Liver (tissue), 9 donors: ENCODE measurements around the gene TXNIP. TPM values are rescaled to one million over a fixed set of nuclear protein-coding genes. Genes with fewer than 3 reads are reported as not detected.

Experiments used
- DNase-seq: peaks from one replicate; pipeline ENCODE4 v3.0.0-alpha.2; 2017; ENCODE audit warnings: low spot score
- H3K27ac ChIP-seq, 2 donors: one replicate each; pipeline ENCODE4 v1.7.0; 2013; ENCODE audit warnings: inconsistent platforms in 2 of 2, low read length in 2 of 2, control low read depth in 1 of 2, low read depth in 1 of 2, mild to moderate bottlenecking in 1 of 2
- H3K27me3 ChIP-seq, 4 donors: one replicate each; pipeline versions ENCODE4 v1.6.1 to v1.7.0; 2013; ENCODE audit warnings: low read length in 3 of 4, inconsistent platforms in 1 of 4, mild to moderate bottlenecking in 1 of 4, moderate library complexity in 1 of 4; ENCODE audit not compliant: control insufficient read depth in 4 of 4, insufficient read depth in 4 of 4
- H3K36me3 ChIP-seq, 4 donors: one replicate each; pipeline versions ENCODE4 v1.6.1 to v1.7.0; 2013; ENCODE audit warnings: low read length in 3 of 4, mild to moderate bottlenecking in 3 of 4, low read depth in 1 of 4, moderate library complexity in 1 of 4; ENCODE audit not compliant: control insufficient read depth in 4 of 4, insufficient read depth in 3 of 4
- H3K4me1 ChIP-seq, 4 donors: one replicate each; pipeline versions ENCODE4 v1.6.1 to v1.7.0; 2013; ENCODE audit warnings: low read length in 3 of 4, mild to moderate bottlenecking in 3 of 4, moderate library complexity in 1 of 4; ENCODE audit not compliant: control insufficient read depth in 4 of 4, insufficient read depth in 4 of 4
- H3K4me3 ChIP-seq, 3 donors: one replicate each; pipeline versions ENCODE4 v1.6.1 to v1.7.0; 2013; ENCODE audit warnings: low read length in 3 of 3, control low read depth in 1 of 3, low read depth in 1 of 3, mild to moderate bottlenecking in 1 of 3
- H3K9ac ChIP-seq, 2 donors: one replicate each; pipeline ENCODE4 v1.7.0; 2013; ENCODE audit warnings: low read length in 2 of 2, mild to moderate bottlenecking in 2 of 2, moderate library complexity in 2 of 2, control low read depth in 1 of 2, low read depth in 1 of 2
- H3K9me3 ChIP-seq, 4 donors: one replicate each; pipeline versions ENCODE4 v1.6.1 to v1.7.0; 2013; ENCODE audit warnings: low read length in 3 of 4; ENCODE audit not compliant: control insufficient read depth in 4 of 4
- EGR1 ChIP-seq, 2 donors: IDR thresholded peaks; 2 replicates each; pipeline ENCODE4 v1.6.1; 2016 to 2018; ENCODE audit warnings: antibody characterized with exemption in 2 of 2, low read depth in 2 of 2
- FOXA1 ChIP-seq: IDR thresholded peaks from 2 replicates; pipeline ENCODE4 v1.6.1; 2016; ENCODE audit warnings: antibody characterized with exemption
- GABPA ChIP-seq, 2 donors: IDR thresholded peaks in 1 of 2; conservative IDR thresholded peaks in 1 of 2; 2 replicates each; pipeline ENCODE4 v1.6.1; 2016; ENCODE audit warnings: antibody characterized with exemption in 2 of 2, mild to moderate bottlenecking in 1 of 2, moderate library complexity in 1 of 2
- HNF4A ChIP-seq, 2 donors: conservative IDR thresholded peaks; 2 replicates each; pipeline ENCODE4 v1.6.1; 2016; ENCODE audit warnings: antibody characterized with exemption in 2 of 2, mild to moderate bottlenecking in 2 of 2
- JUND ChIP-seq, 2 donors: IDR thresholded peaks; 2 replicates each; pipeline ENCODE4 v1.6.1; 2016; ENCODE audit warnings: antibody characterized with exemption in 2 of 2
- RAD21 ChIP-seq, 2 donors: IDR thresholded peaks; 2 replicates each; pipeline ENCODE4 v1.6.1; 2016; ENCODE audit warnings: antibody characterized with exemption in 2 of 2, mild to moderate bottlenecking in 2 of 2
- RXRA ChIP-seq, 2 donors: IDR thresholded peaks; 2 replicates each; pipeline ENCODE4 v1.6.1; 2017 to 2018; ENCODE audit warnings: antibody characterized with exemption in 2 of 2, mild to moderate bottlenecking in 1 of 2
- SP1 ChIP-seq: IDR thresholded peaks from 2 replicates; pipeline ENCODE4 v1.6.1; 2018; ENCODE audit warnings: antibody characterized with exemption, mild to moderate bottlenecking
- WGBS: extraction: QIAGEN DNeasy Blood & Tissue Kit; methylation state at CpG from one replicate; pipeline ENCODE4 v1.1.7; 2013; 5-methylcytosine and 5-hydroxymethylcytosine counted together
- polyA plus RNA-seq, 2 donors: library from polyadenylated mRNA; stranded (reverse) in 1 of 2; unstranded in 1 of 2; fragments of 200-250 nt in 1 of 2; fragments of >200 nt in 1 of 2; fragmentation: Nextera tagmentation in 1 of 2; extraction: Ambion mirVana in 1 of 2; gene quantifications; one replicate each; pipeline versions ENCODE4 v1.2.1 to v1.2.3, GENCODE V29; 2013 to 2015
- total RNA-seq, 2 donors: library from RNA; depleted of rRNA; stranded (reverse); fragments of >200 nt; gene quantifications; one replicate each; pipeline ENCODE4 v1.2.3, GENCODE V29; 2014
- TF ChIP-seq, protein P1 (sequence below): IDR thresholded peaks from 2 replicates; pipeline ENCODE4 v1.6.1; 2016; ENCODE audit warnings: antibody characterized with exemption, mild to moderate bottlenecking
- TF ChIP-seq, protein P2 (sequence below): fragments of 150-350 bp; IDR thresholded peaks from 2 replicates; pipeline ENCODE4 v1.5.1; 2017; ENCODE audit warnings: improper control_type of control experiment, low read depth, low read length; ENCODE audit not compliant: missing input control
- TF ChIP-seq, protein P3 (sequence below): IDR thresholded peaks from 2 replicates; pipeline ENCODE4 v1.6.1; 2016; ENCODE audit warnings: antibody characterized with exemption
- TF ChIP-seq, protein P4 (sequence below): IDR thresholded peaks from 2 replicates; pipeline ENCODE4 v1.6.1; 2016; ENCODE audit warnings: antibody characterized with exemption
- TF ChIP-seq, protein P5 (sequence below): IDR thresholded peaks from 2 replicates; pipeline ENCODE4 v1.6.1; 2016; ENCODE audit warnings: antibody characterized with exemption
- donor health status: healthy.
- donor health status: healthy.
- donor health status: healthy.
- donor health status: healthy.
- donor health status: healthy.

The TXNIP gene
- total and polyA plus RNA-seq, 4 donors = 53.8 to 223 (median 92.0) TPM

DNA sequence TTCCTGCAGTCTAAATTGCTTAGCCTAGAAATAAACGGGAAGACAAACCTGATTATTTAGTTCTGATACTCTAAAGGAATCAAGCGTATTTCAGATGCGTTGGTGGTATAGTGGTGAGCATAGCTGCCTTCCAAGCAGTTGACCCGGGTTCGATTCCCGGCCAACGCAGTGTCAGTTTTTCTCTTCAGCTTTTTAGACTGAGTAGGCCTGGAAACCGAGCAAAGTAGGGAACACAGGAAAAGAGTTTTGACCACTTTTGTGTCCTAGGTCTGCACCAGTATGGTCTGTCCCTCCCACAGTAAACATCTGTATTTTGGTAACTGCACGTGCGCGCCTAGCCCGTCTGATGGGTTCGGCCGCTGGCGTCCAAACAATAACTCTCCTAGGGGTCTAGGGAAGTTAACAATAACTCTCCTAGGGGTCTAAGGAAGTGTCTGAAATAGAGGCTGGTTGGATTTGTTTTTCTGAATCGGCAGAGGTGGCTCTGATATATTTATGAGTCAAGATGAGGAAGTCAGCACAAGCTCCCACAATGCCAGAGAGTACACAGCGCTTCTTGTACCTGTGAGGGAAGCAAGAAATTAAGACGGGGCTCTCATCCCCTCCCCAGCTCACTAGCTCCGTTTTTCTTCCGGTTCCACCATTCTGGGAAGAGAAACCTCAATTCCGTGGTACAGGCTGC lies 40.7 kb upstream of the TXNIP start:
- DNase-seq = peak; percentile 83
- TF ChIP-seq JUND (IDR thresholded peaks at IDR 0.05) (no peak), RXRA (IDR thresholded peaks at IDR 0.05) (peak in 1 of 2 donors; percentile 34), SP1 (no peak), RAD21 (IDR thresholded peaks at IDR 0.05) (peak; percentile 17 to 21), HNF4A (conservative IDR thresholded peaks at IDR 0.05) (no peak), GABPA (IDR thresholded peaks at IDR 0.05 in 1 of 2, conservative IDR thresholded peaks at IDR 0.05 in 1 of 2) (no peak), FOXA1 (peak; percentile 8), EGR1 (IDR thresholded peaks at IDR 0.05; ENCODE audit: low read depth in 2 of 2) (no peak)
- TF ChIP-seq, protein P1, sequence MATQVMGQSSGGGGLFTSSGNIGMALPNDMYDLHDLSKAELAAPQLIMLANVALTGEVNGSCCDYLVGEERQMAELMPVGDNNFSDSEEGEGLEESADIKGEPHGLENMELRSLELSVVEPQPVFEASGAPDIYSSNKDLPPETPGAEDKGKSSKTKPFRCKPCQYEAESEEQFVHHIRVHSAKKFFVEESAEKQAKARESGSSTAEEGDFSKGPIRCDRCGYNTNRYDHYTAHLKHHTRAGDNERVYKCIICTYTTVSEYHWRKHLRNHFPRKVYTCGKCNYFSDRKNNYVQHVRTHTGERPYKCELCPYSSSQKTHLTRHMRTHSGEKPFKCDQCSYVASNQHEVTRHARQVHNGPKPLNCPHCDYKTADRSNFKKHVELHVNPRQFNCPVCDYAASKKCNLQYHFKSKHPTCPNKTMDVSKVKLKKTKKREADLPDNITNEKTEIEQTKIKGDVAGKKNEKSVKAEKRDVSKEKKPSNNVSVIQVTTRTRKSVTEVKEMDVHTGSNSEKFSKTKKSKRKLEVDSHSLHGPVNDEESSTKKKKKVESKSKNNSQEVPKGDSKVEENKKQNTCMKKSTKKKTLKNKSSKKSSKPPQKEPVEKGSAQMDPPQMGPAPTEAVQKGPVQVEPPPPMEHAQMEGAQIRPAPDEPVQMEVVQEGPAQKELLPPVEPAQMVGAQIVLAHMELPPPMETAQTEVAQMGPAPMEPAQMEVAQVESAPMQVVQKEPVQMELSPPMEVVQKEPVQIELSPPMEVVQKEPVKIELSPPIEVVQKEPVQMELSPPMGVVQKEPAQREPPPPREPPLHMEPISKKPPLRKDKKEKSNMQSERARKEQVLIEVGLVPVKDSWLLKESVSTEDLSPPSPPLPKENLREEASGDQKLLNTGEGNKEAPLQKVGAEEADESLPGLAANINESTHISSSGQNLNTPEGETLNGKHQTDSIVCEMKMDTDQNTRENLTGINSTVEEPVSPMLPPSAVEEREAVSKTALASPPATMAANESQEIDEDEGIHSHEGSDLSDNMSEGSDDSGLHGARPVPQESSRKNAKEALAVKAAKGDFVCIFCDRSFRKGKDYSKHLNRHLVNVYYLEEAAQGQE = no peak
- TF ChIP-seq, protein P2, sequence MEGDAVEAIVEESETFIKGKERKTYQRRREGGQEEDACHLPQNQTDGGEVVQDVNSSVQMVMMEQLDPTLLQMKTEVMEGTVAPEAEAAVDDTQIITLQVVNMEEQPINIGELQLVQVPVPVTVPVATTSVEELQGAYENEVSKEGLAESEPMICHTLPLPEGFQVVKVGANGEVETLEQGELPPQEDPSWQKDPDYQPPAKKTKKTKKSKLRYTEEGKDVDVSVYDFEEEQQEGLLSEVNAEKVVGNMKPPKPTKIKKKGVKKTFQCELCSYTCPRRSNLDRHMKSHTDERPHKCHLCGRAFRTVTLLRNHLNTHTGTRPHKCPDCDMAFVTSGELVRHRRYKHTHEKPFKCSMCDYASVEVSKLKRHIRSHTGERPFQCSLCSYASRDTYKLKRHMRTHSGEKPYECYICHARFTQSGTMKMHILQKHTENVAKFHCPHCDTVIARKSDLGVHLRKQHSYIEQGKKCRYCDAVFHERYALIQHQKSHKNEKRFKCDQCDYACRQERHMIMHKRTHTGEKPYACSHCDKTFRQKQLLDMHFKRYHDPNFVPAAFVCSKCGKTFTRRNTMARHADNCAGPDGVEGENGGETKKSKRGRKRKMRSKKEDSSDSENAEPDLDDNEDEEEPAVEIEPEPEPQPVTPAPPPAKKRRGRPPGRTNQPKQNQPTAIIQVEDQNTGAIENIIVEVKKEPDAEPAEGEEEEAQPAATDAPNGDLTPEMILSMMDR = no peak
- TF ChIP-seq, protein P3, sequence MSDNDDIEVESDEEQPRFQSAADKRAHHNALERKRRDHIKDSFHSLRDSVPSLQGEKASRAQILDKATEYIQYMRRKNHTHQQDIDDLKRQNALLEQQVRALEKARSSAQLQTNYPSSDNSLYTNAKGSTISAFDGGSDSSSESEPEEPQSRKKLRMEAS = peak; percentile 66
- TF ChIP-seq, protein P4, sequence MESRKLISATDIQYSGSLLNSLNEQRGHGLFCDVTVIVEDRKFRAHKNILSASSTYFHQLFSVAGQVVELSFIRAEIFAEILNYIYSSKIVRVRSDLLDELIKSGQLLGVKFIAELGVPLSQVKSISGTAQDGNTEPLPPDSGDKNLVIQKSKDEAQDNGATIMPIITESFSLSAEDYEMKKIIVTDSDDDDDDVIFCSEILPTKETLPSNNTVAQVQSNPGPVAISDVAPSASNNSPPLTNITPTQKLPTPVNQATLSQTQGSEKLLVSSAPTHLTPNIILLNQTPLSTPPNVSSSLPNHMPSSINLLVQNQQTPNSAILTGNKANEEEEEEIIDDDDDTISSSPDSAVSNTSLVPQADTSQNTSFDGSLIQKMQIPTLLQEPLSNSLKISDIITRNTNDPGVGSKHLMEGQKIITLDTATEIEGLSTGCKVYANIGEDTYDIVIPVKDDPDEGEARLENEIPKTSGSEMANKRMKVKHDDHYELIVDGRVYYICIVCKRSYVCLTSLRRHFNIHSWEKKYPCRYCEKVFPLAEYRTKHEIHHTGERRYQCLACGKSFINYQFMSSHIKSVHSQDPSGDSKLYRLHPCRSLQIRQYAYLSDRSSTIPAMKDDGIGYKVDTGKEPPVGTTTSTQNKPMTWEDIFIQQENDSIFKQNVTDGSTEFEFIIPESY = no peak
- TF ChIP-seq, protein P5, sequence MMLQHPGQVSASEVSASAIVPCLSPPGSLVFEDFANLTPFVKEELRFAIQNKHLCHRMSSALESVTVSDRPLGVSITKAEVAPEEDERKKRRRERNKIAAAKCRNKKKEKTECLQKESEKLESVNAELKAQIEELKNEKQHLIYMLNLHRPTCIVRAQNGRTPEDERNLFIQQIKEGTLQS = peak; percentile 100

More for the DNA sequence above, 40.7 kb upstream of the TXNIP start:
- Histone ChIP-seq H3K9me3 (no peaks in the 10 kb centered on the region), H3K9ac (peak overlapping the region; percentile 68 to 90), H3K4me1 (peaks cover 5 to 26% (median 13%) of the 10 kb centered on the region in 4 donors), H3K27ac (peak overlapping the region; percentile 81 to 93), H3K27me3 (no peaks in the 10 kb centered on the region), H3K36me3 (no peaks in the 10 kb centered on the region), H3K4me3 (peak overlapping the region; percentile 47 to 83 (median 79))
- 9% methylated on average over 21 of the region's 21 CpGs for WGBS
